ENCODE measurements around the gene CEP68.

- TF ChIP-seq, protein P1, sequence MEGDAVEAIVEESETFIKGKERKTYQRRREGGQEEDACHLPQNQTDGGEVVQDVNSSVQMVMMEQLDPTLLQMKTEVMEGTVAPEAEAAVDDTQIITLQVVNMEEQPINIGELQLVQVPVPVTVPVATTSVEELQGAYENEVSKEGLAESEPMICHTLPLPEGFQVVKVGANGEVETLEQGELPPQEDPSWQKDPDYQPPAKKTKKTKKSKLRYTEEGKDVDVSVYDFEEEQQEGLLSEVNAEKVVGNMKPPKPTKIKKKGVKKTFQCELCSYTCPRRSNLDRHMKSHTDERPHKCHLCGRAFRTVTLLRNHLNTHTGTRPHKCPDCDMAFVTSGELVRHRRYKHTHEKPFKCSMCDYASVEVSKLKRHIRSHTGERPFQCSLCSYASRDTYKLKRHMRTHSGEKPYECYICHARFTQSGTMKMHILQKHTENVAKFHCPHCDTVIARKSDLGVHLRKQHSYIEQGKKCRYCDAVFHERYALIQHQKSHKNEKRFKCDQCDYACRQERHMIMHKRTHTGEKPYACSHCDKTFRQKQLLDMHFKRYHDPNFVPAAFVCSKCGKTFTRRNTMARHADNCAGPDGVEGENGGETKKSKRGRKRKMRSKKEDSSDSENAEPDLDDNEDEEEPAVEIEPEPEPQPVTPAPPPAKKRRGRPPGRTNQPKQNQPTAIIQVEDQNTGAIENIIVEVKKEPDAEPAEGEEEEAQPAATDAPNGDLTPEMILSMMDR (IDR thresholded peaks at IDR 0.05), result no peak
- no peak for TF ChIP-seq POLR2A (IDR thresholded peaks at IDR 0.05)
Measured at GRCh38 chr2:65077898-65078297, 21.7 kb downstream of the CEP68 start.
